Fibroblast of villous mesenchyme (primary cell): ENCODE measurements around the gene PLA2G2F. TPM values are rescaled to one million over a fixed set of nuclear protein-coding genes. Genes with fewer than 3 reads are reported as not detected.

Source experiments
- DNase-seq: peaks from one replicate; pipeline ENCODE4 v3.0.0-alpha.2; 2010; ENCODE audit warnings: low read depth
- H3K4me3 ChIP-seq: 2 replicates; pipeline ENCODE4 v1.5.1; 2011; ENCODE audit warnings: low read depth, mild to moderate bottlenecking, low read length
- CTCF ChIP-seq: IDR thresholded peaks from 2 replicates; pipeline ENCODE4 v1.5.1; 2012; ENCODE audit warnings: low read depth, mild to moderate bottlenecking, low read length; ENCODE audit not compliant: insufficient read depth
- total RNA-seq: library from RNA; depleted of rRNA; stranded (reverse); fragments of >200 nt; gene quantifications from 2 replicates; pipeline ENCODE4 v1.2.3, GENCODE V29; 2012

PLA2G2F gene
- total RNA-seq, 1 donor = not detected

DNA sequence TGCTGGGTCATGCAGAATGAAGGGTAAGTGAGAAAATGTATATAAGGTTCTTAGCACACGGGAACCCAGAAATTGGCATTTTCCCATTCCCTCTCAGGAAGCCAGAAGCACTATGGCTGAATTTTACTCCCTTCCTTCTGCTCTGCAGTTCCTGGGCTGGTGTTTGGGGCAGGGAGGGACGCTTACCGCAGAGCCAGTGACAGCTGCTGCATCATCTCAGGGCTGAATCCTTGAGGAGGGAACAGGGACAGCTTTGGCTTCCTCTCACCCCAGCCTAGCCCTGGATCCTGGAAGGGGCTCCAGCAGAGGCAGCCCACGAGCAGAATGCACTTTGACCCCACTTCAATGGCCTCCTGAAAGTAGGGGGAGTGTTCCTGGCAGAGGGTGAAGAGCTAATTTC lies 31.8 kb upstream of the PLA2G2F start:
- TF ChIP-seq CTCF = no peak
- no peak for DNase-seq

GRCh38 chr1:20107796-20108195 lies 31.3 kb upstream of the PLA2G2F start:
- no peak for DNase-seq
- H3K4me3 ChIP-seq = no peak overlapping the region
- TF ChIP-seq CTCF = no peak

More for the DNA sequence above, 31.8 kb upstream of the PLA2G2F start:
- H3K4me3 ChIP-seq = no peak overlapping the region

- no peak for TF ChIP-seq CTCF
- no peak overlapping the region for H3K4me3 ChIP-seq
- no peak for DNase-seq
Observed at GRCh38 chr1:20108366-20109123, 30.6 kb upstream of the PLA2G2F start.

GRCh38 chr1:20109223-20109856 lies 29.8 kb upstream of the PLA2G2F start:
- DNase-seq = no peak
- no peak overlapping the region for H3K4me3 ChIP-seq
- TF ChIP-seq CTCF = no peak

DNA sequence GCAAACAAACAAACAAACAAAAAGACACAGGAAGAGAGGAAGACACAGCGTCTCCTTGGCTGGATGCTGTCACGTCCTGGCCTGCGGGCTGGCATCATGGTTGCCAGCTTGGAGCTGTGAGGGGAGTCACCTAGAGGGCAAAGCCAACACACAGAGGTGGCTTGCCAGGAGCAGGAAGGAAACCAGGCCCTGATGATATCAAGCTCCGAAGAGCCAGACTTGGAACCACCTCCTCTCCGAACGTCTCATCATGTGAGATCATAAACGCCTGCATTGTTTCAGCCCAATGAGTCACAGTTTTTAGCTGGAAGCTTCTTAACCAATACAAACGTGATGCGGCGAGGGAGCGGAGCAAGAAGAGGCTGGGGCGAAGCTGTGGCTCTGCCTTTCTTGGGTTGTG lies 28.4 kb upstream of the PLA2G2F start:
- no peak overlapping the region for H3K4me3 ChIP-seq
- DNase-seq = peak; percentile 64
- TF ChIP-seq CTCF = no peak

DNA sequence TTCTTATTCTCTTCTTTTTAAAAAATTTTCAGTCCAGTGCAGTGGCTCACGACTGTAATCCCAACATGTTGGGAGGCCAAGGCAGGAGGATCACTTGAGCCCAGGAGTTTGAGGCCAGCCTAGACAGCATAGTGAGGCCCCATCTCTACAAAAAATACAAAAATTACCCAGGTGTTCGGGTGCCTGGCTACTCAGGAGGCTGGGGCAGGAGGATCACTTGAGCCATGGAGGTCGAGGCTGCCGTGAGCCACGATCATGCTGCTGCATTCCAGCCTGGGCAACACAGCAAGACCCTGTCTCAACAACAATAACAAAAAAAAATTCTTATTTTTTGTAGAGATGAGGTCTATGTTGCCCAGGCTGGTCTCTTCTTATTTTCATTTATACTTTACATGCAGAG lies 27.7 kb upstream of the PLA2G2F start:
- H3K4me3 ChIP-seq = no peak overlapping the region
- no peak for TF ChIP-seq CTCF
- DNase-seq = no peak
